Breast epithelium (tissue), 3 donors: ENCODE measurements around the gene PYGO2.

Experiments
- POLR2A ChIP-seq: fragments of 450-650 bp; IDR thresholded peaks from one replicate; pipeline ENCODE4 v1.6.1; 2016; ENCODE audit warnings: antibody characterized with exemption, mild to moderate bottlenecking, moderate library complexity
- POLR2AphosphoS5 ChIP-seq, 3 donors: sonication (generic); formaldehyde crosslinking; IDR thresholded peaks; one replicate each; pipeline ENCODE4 v1.6.1; 2017; ENCODE audit warnings: antibody characterized with exemption in 3 of 3
- TF ChIP-seq, protein P1 (sequence below), 3 donors: fragments of 450-650 bp; IDR thresholded peaks; one replicate each; pipeline ENCODE4 v1.5.1; 2016 to 2017; ENCODE audit warnings: antibody characterized with exemption in 3 of 3, mild to moderate bottlenecking in 3 of 3, moderate library complexity in 3 of 3

DNA sequence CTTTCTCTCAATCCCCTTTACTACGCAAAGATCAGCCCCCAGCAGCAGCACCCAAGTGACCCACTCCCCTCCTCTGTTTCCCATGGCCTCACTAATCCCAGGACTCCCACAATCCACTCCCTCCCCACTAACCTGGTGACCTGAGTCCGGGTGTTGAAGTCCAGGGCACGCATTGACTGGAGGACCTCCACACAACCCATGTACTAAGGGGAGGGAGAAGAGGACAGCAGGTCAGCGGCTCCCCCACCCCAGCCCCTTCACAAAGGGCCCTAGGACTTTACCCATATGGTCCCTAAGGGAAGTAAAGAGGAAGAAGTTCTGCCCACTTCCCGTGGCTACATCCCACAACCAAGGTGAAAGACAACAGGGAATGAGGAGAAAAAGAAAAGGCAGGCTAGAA lies 7.7 kb upstream of the PYGO2 start:
- TF ChIP-seq, protein P1, sequence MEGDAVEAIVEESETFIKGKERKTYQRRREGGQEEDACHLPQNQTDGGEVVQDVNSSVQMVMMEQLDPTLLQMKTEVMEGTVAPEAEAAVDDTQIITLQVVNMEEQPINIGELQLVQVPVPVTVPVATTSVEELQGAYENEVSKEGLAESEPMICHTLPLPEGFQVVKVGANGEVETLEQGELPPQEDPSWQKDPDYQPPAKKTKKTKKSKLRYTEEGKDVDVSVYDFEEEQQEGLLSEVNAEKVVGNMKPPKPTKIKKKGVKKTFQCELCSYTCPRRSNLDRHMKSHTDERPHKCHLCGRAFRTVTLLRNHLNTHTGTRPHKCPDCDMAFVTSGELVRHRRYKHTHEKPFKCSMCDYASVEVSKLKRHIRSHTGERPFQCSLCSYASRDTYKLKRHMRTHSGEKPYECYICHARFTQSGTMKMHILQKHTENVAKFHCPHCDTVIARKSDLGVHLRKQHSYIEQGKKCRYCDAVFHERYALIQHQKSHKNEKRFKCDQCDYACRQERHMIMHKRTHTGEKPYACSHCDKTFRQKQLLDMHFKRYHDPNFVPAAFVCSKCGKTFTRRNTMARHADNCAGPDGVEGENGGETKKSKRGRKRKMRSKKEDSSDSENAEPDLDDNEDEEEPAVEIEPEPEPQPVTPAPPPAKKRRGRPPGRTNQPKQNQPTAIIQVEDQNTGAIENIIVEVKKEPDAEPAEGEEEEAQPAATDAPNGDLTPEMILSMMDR (IDR thresholded peaks at IDR 0.05): no peak
- TF ChIP-seq POLR2AphosphoS5 (IDR thresholded peaks at IDR 0.05) (no peak), POLR2A (no peak)
